C4-2B (cell line): Measurements from ENCODE around the gene CLSTN2.

Experiments
- CTCF ChIP-seq: fragments of 450-650 bp; conservative IDR thresholded peaks from 2 replicates; pipeline ENCODE4 v1.5.1; 2017; ENCODE audit warnings: mild to moderate bottlenecking
- ZFX ChIP-seq: fragments of 450-650 bp; IDR thresholded peaks from 2 replicates; pipeline ENCODE4 v1.6.1; 2017

DNA sequence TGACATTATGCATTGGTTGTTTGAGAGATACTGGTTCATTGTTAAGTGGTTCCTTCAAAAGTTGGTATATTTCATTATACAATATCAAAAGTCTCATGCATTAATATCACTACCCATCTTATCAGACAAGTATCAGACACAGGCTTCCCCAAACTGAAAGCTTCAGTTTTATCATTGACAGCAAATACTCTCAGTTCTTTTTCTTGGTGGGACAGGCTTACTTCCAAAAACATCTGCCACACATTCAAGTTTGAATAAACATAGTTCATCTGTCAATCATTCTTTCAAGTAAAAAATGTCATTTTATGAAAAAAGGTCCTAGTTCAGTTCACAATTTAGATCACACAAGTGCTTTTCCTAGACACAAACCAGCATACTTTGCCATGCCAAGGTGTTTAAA, 462.9 kb downstream of the CLSTN2 start:
- TF ChIP-seq CTCF (no peak), ZFX (no peak)
